Measurements from ENCODE around the gene TMEM178B. TPM values are rescaled to one million over a fixed set of nuclear protein-coding genes. Genes with fewer than 3 reads are reported as not detected.

TMEM178B gene
- total and polyA plus RNA-seq, 2 of the 13 experiments (the other 11 are each of a cell fraction or from before 2014, with no cell fraction given), result 0.01 to 0.02 TPM

DNA sequence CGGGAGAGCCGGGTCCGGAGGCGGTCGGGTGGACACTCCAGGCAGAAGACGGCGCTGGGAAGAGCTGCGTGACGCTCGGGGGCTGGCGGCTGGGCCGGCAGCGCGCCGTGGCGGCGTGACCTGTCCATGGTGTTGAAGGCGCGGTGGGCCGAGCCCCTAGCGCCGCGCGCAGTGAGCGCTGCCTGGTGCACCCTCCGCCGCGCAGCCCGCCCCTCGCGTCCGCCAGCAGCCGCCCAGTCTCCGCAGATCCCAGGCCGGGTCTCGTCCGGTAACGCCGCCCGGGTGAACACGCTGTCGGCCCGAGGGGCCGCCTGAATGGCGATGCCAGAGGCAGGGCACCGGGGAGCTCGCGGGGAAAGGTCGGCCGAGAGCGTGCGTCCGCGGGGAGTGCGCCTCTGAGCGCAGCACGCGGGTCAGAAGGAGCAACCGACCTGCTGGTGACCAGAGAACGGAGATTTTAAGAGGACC is 657 bp upstream of the TMEM178B start (continued):
- TF ChIP-seq, protein P1, sequence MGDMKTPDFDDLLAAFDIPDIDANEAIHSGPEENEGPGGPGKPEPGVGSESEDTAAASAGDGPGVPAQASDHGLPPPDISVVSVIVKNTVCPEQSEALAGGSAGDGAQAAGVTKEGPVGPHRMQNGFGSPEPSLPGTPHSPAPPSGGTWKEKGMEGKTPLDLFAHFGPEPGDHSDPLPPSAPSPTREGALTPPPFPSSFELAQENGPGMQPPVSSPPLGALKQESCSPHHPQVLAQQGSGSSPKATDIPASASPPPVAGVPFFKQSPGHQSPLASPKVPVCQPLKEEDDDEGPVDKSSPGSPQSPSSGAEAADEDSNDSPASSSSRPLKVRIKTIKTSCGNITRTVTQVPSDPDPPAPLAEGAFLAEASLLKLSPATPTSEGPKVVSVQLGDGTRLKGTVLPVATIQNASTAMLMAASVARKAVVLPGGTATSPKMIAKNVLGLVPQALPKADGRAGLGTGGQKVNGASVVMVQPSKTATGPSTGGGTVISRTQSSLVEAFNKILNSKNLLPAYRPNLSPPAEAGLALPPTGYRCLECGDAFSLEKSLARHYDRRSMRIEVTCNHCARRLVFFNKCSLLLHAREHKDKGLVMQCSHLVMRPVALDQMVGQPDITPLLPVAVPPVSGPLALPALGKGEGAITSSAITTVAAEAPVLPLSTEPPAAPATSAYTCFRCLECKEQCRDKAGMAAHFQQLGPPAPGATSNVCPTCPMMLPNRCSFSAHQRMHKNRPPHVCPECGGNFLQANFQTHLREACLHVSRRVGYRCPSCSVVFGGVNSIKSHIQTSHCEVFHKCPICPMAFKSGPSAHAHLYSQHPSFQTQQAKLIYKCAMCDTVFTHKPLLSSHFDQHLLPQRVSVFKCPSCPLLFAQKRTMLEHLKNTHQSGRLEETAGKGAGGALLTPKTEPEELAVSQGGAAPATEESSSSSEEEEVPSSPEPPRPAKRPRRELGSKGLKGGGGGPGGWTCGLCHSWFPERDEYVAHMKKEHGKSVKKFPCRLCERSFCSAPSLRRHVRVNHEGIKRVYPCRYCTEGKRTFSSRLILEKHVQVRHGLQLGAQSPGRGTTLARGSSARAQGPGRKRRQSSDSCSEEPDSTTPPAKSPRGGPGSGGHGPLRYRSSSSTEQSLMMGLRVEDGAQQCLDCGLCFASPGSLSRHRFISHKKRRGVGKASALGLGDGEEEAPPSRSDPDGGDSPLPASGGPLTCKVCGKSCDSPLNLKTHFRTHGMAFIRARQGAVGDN (CRISPR knock-in tag; IDR thresholded peaks at IDR 0.05), result peak; percentile 21; the same call in 1 of the 2 replicates
- TF ChIP-seq, protein P2, sequence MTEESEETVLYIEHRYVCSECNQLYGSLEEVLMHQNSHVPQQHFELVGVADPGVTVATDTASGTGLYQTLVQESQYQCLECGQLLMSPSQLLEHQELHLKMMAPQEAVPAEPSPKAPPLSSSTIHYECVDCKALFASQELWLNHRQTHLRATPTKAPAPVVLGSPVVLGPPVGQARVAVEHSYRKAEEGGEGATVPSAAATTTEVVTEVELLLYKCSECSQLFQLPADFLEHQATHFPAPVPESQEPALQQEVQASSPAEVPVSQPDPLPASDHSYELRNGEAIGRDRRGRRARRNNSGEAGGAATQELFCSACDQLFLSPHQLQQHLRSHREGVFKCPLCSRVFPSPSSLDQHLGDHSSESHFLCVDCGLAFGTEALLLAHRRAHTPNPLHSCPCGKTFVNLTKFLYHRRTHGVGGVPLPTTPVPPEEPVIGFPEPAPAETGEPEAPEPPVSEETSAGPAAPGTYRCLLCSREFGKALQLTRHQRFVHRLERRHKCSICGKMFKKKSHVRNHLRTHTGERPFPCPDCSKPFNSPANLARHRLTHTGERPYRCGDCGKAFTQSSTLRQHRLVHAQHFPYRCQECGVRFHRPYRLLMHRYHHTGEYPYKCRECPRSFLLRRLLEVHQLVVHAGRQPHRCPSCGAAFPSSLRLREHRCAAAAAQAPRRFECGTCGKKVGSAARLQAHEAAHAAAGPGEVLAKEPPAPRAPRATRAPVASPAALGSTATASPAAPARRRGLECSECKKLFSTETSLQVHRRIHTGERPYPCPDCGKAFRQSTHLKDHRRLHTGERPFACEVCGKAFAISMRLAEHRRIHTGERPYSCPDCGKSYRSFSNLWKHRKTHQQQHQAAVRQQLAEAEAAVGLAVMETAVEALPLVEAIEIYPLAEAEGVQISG (CRISPR knock-in tag; IDR thresholded peaks at IDR 0.05), result 0 out of 2 replicates have a peak, but pooled peaks have one; percentile 23
- TF ChIP-seq, protein P3, sequence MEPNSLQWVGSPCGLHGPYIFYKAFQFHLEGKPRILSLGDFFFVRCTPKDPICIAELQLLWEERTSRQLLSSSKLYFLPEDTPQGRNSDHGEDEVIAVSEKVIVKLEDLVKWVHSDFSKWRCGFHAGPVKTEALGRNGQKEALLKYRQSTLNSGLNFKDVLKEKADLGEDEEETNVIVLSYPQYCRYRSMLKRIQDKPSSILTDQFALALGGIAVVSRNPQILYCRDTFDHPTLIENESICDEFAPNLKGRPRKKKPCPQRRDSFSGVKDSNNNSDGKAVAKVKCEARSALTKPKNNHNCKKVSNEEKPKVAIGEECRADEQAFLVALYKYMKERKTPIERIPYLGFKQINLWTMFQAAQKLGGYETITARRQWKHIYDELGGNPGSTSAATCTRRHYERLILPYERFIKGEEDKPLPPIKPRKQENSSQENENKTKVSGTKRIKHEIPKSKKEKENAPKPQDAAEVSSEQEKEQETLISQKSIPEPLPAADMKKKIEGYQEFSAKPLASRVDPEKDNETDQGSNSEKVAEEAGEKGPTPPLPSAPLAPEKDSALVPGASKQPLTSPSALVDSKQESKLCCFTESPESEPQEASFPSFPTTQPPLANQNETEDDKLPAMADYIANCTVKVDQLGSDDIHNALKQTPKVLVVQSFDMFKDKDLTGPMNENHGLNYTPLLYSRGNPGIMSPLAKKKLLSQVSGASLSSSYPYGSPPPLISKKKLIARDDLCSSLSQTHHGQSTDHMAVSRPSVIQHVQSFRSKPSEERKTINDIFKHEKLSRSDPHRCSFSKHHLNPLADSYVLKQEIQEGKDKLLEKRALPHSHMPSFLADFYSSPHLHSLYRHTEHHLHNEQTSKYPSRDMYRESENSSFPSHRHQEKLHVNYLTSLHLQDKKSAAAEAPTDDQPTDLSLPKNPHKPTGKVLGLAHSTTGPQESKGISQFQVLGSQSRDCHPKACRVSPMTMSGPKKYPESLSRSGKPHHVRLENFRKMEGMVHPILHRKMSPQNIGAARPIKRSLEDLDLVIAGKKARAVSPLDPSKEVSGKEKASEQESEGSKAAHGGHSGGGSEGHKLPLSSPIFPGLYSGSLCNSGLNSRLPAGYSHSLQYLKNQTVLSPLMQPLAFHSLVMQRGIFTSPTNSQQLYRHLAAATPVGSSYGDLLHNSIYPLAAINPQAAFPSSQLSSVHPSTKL (CRISPR knock-in tag; IDR thresholded peaks at IDR 0.05), result 0 out of 2 replicates have a peak, but pooled peaks have one; percentile 16
- TF ChIP-seq, protein P4, sequence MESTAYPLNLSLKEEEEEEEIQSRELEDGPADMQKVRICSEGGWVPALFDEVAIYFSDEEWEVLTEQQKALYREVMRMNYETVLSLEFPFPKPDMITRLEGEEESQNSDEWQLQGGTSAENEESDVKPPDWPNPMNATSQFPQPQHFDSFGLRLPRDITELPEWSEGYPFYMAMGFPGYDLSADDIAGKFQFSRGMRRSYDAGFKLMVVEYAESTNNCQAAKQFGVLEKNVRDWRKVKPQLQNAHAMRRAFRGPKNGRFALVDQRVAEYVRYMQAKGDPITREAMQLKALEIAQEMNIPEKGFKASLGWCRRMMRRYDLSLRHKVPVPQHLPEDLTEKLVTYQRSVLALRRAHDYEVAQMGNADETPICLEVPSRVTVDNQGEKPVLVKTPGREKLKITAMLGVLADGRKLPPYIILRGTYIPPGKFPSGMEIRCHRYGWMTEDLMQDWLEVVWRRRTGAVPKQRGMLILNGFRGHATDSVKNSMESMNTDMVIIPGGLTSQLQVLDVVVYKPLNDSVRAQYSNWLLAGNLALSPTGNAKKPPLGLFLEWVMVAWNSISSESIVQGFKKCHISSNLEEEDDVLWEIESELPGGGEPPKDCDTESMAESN (CRISPR knock-in tag; conservative IDR thresholded peaks at IDR 0.05), result 0 out of 2 replicates have a peak, but pooled peaks have one; percentile 25
- 0 out of 2 replicates have a peak, but pooled peaks have one; percentile 12 for TF ChIP-seq EZH2 (conservative IDR thresholded peaks at IDR 0.05; ENCODE audit: low read depth, low read length)
- TF ChIP-seq, protein P5, sequence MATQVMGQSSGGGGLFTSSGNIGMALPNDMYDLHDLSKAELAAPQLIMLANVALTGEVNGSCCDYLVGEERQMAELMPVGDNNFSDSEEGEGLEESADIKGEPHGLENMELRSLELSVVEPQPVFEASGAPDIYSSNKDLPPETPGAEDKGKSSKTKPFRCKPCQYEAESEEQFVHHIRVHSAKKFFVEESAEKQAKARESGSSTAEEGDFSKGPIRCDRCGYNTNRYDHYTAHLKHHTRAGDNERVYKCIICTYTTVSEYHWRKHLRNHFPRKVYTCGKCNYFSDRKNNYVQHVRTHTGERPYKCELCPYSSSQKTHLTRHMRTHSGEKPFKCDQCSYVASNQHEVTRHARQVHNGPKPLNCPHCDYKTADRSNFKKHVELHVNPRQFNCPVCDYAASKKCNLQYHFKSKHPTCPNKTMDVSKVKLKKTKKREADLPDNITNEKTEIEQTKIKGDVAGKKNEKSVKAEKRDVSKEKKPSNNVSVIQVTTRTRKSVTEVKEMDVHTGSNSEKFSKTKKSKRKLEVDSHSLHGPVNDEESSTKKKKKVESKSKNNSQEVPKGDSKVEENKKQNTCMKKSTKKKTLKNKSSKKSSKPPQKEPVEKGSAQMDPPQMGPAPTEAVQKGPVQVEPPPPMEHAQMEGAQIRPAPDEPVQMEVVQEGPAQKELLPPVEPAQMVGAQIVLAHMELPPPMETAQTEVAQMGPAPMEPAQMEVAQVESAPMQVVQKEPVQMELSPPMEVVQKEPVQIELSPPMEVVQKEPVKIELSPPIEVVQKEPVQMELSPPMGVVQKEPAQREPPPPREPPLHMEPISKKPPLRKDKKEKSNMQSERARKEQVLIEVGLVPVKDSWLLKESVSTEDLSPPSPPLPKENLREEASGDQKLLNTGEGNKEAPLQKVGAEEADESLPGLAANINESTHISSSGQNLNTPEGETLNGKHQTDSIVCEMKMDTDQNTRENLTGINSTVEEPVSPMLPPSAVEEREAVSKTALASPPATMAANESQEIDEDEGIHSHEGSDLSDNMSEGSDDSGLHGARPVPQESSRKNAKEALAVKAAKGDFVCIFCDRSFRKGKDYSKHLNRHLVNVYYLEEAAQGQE (IDR thresholded peaks at IDR 0.05; ENCODE audit: borderline replicate concordance in 1 of 2, low read depth in 1 of 2, low read length in 2 of 2), result peak; percentile 78 to 92
- no peak for TF ChIP-seq BRCA1 (CRISPR knock-in tag; IDR thresholded peaks at IDR 0.05)
- 0 out of 2 replicates have a peak, but pooled peaks have one; percentile 19 for TF ChIP-seq ZNF607 (CRISPR knock-in tag; IDR thresholded peaks at IDR 0.05; ENCODE audit: borderline replicate concordance)
- TF ChIP-seq STAG1 (CRISPR knock-in tag; IDR thresholded peaks at IDR 0.05), result 0 out of 2 replicates have a peak, but pooled peaks have one; percentile 4
- no peak for TF ChIP-seq CEBPG (CRISPR knock-in tag; IDR thresholded peaks at IDR 0.05)
- no peak for TF ChIP-seq CREM (IDR thresholded peaks at IDR 0.05)
- no peak for TF ChIP-seq CREM (CRISPR knock-in tag; IDR thresholded peaks at IDR 0.05)

Measured in HepG2 (cell line).